Smooth muscle cell (in vitro differentiated cells): Measurements from ENCODE around the gene FOXP1. TPM values are rescaled to one million over a fixed set of nuclear protein-coding genes. Genes with fewer than 3 reads are reported as not detected.

Experiments
- DNase-seq: peaks from one replicate; lab custom pipeline; 2025; ENCODE audit not compliant: unreplicated experiment; lab: John Stamatoyannopoulos, UW
- H2AFZ ChIP-seq: fragments of 200-600 bp; sonication (generic); 2 replicates; pipeline ENCODE4 v1.6.0; 2016; ENCODE audit warnings: antibody characterized with exemption, low read depth, mild to moderate bottlenecking
- H3F3A ChIP-seq: fragments of 200-600 bp; sonication (generic); 2 replicates; pipeline ENCODE4 v1.6.0; 2017; ENCODE audit warnings: antibody characterized with exemption, low read depth
- H3K27ac ChIP-seq: fragments of 200-600 bp; sonication (generic); 2 replicates; pipeline ENCODE4 v1.5.1; 2016; ENCODE audit warnings: low read depth, mild to moderate bottlenecking
- H3K27me3 ChIP-seq: fragments of 200-600 bp; sonication (generic); 2 replicates; pipeline ENCODE4 v1.6.1; 2016; ENCODE audit warnings: low read depth, mild to moderate bottlenecking
- H3K36me3 ChIP-seq: fragments of 200-600 bp; sonication (generic); 2 replicates; pipeline ENCODE4 v1.5.1; 2016; ENCODE audit warnings: low read depth
- H3K4me1 ChIP-seq: fragments of 200-600 bp; sonication (generic); 2 replicates; pipeline ENCODE4 v1.5.1; 2016; ENCODE audit warnings: low read depth
- H3K4me2 ChIP-seq: fragments of 200-600 bp; sonication (generic); 2 replicates; pipeline ENCODE4 v1.6.0; 2016; ENCODE audit warnings: mild to moderate bottlenecking
- H3K4me3 ChIP-seq: fragments of 200-600 bp; sonication (generic); 2 replicates; pipeline ENCODE4 v1.5.1; 2016; ENCODE audit warnings: mild to moderate bottlenecking
- H3K79me2 ChIP-seq: fragments of 200-600 bp; sonication (generic); 2 replicates; pipeline ENCODE4 v1.6.0; 2016; ENCODE audit warnings: low read depth, mild to moderate bottlenecking
- H3K9ac ChIP-seq: fragments of 200-600 bp; sonication (generic); 2 replicates; pipeline ENCODE4 v1.6.0; 2016; ENCODE audit warnings: low read depth
- H3K9me3 ChIP-seq: fragments of 200-600 bp; sonication (generic); replicated peaks from 2 replicates; pipeline ENCODE4 v1.5.1; 2016; ENCODE audit warnings: low read depth
- H4K20me1 ChIP-seq: fragments of 200-600 bp; sonication (generic); 2 replicates; pipeline ENCODE4 v1.6.0; 2016; ENCODE audit warnings: low read depth
- CTCF ChIP-seq: fragments of 200-600 bp; sonication (generic); IDR thresholded peaks from 2 replicates; pipeline ENCODE4 v1.5.1; 2017; ENCODE audit warnings: borderline replicate concordance, mild to moderate bottlenecking, antibody characterized with exemption; ENCODE audit not compliant: insufficient read depth, poor library complexity, severe bottlenecking
- WGBS: methylation state at CpG from one replicate; pipeline ENCODE4 v1.1.7; 2016; ENCODE audit warnings: low lambda C conversion rate; 5-methylcytosine and 5-hydroxymethylcytosine counted together
- polyA plus RNA-seq: library from polyadenylated mRNA; unstranded; fragments of >200 nt; fragmentation: Nextera tagmentation; extraction: Ambion mirVana; gene quantifications from 2 replicates; pipeline ENCODE4 v1.2.1, GENCODE V29; 2016
- total RNA-seq: library from RNA; depleted of rRNA; stranded (reverse); fragments of >200 nt; gene quantifications from 2 replicates; pipeline ENCODE4 v1.2.3, GENCODE V29; 2014

FOXP1 gene
- total and polyA plus RNA-seq, 2 experiments from 2014 or later, result 40.9 to 68.0 TPM

GRCh38 chr3:71262364-71263265 is 320.9 kb downstream of the FOXP1 start:
- H3K9me3 ChIP-seq, result no peaks in the 10 kb centered on the region
- H3K36me3 ChIP-seq, result no peaks in the 10 kb centered on the region
- WGBS, result 96% methylated on average over 8 of the region's 8 CpGs
- H3K27ac ChIP-seq, result no peak overlapping the region
- TF ChIP-seq CTCF, result no peak
- H3K4me2 ChIP-seq, result no peak overlapping the region
- peaks cover 4% of the 10 kb centered on the region for H3K79me2 ChIP-seq
- no peak overlapping the region for H3K4me3 ChIP-seq
- no peaks in the 10 kb centered on the region for H3F3A ChIP-seq
- H3K9ac ChIP-seq, result no peak overlapping the region
- DNase-seq, result no peak
- H3K4me1 ChIP-seq, result no peaks in the 10 kb centered on the region
- no peaks in the 10 kb centered on the region for H3K27me3 ChIP-seq
- no peak overlapping the region for H2AFZ ChIP-seq
- H4K20me1 ChIP-seq, result peaks cover 5% of the 10 kb centered on the region

GRCh38 chr3:71260782-71261181 is 322.7 kb downstream of the FOXP1 start:
- Histone ChIP-seq H3K9me3 (no peaks in the 10 kb centered on the region), H3F3A (no peaks in the 10 kb centered on the region), H4K20me1 (peaks cover 5% of the 10 kb centered on the region), H3K4me3 (no peak overlapping the region), H3K27me3 (no peaks in the 10 kb centered on the region), H3K36me3 (no peaks in the 10 kb centered on the region), H3K27ac (no peak overlapping the region), H2AFZ (no peak overlapping the region), H3K4me2 (no peak overlapping the region), H3K9ac (no peak overlapping the region), H3K4me1 (no peaks in the 10 kb centered on the region), H3K79me2 (peaks cover 4% of the 10 kb centered on the region)
- TF ChIP-seq CTCF, result no peak
- WGBS, result 97% methylated on average over 8 of the region's 8 CpGs
- DNase-seq, result no peak

GRCh38 chr3:71258526-71258925 is 325.0 kb downstream of the FOXP1 start:
- no peaks in the 10 kb centered on the region for H3F3A ChIP-seq
- peaks cover 4% of the 10 kb centered on the region for H3K79me2 ChIP-seq
- no peak for TF ChIP-seq CTCF
- H3K27me3 ChIP-seq, result no peaks in the 10 kb centered on the region
- no peaks in the 10 kb centered on the region for H3K4me1 ChIP-seq
- H2AFZ ChIP-seq, result no peak overlapping the region
- H3K9me3 ChIP-seq, result no peaks in the 10 kb centered on the region
- DNase-seq, result no peak
- H3K27ac ChIP-seq, result peak overlapping the region; percentile 62
- no peak overlapping the region for H3K9ac ChIP-seq
- H3K4me2 ChIP-seq, result no peak overlapping the region
- no peaks in the 10 kb centered on the region for H3K36me3 ChIP-seq
- WGBS, result 72% methylated on average over 3 of the region's 3 CpGs
- H4K20me1 ChIP-seq, result no peaks in the 10 kb centered on the region
- no peak overlapping the region for H3K4me3 ChIP-seq

GRCh38 chr3:71258116-71258515 is 325.4 kb downstream of the FOXP1 start:
- H3K4me2 ChIP-seq, result no peak overlapping the region
- H3K4me3 ChIP-seq, result no peak overlapping the region
- H3K9ac ChIP-seq, result no peak overlapping the region
- no peaks in the 10 kb centered on the region for H3K27me3 ChIP-seq
- DNase-seq, result no peak
- no peaks in the 10 kb centered on the region for H3K9me3 ChIP-seq
- H3K36me3 ChIP-seq, result no peaks in the 10 kb centered on the region
- no peak for TF ChIP-seq CTCF
- H3K4me1 ChIP-seq, result no peaks in the 10 kb centered on the region
- no peaks in the 10 kb centered on the region for H4K20me1 ChIP-seq
- H3F3A ChIP-seq, result no peaks in the 10 kb centered on the region
- H2AFZ ChIP-seq, result no peak overlapping the region
- WGBS, result 62% methylated on average over 1 of the region's 1 CpG
- H3K79me2 ChIP-seq, result peaks cover 4% of the 10 kb centered on the region
- peak overlapping the region; percentile 62 for H3K27ac ChIP-seq
